H9 (cell line): ENCODE data around the gene GRAMD1B. TPM values are rescaled to one million over a fixed set of nuclear protein-coding genes. Genes with fewer than 3 reads are reported as not detected.

Source experiments
- DNase-seq: peaks from one replicate; pipeline ENCODE4 v3.0.0-alpha.2; 2017
- H2AFZ ChIP-seq: one replicate; pipeline ENCODE4 v1.6.1; 2013; ENCODE audit warnings: mild to moderate bottlenecking, low read length, control low read depth, moderate library complexity
- H2AK5ac ChIP-seq: 2 replicates; pipeline ENCODE4 v1.6.1; 2013; ENCODE audit warnings: low read length, control low read depth, mixed read lengths; ENCODE audit not compliant: insufficient read length
- H2BK120ac ChIP-seq: one replicate; pipeline ENCODE4 v1.6.1; 2013; ENCODE audit warnings: low read depth, mild to moderate bottlenecking, low read length, control low read depth, inconsistent platforms; ENCODE audit not compliant: poor library complexity, severe bottlenecking
- H2BK12ac ChIP-seq: 2 replicates; pipeline ENCODE4 v1.6.1; 2013; ENCODE audit warnings: low read length, control low read depth, mixed read lengths, low read depth; ENCODE audit not compliant: insufficient read length
- H2BK15ac ChIP-seq: 2 replicates; pipeline ENCODE4 v1.6.1; 2013; ENCODE audit warnings: low read depth, low read length, control low read depth
- H2BK20ac ChIP-seq: one replicate; pipeline ENCODE4 v1.6.1; 2013; ENCODE audit warnings: low read depth, mild to moderate bottlenecking, low read length, control low read depth, inconsistent platforms; ENCODE audit not compliant: poor library complexity, severe bottlenecking
- H2BK5ac ChIP-seq: 2 replicates; pipeline ENCODE4 v1.6.1; 2013; ENCODE audit warnings: low read length, control low read depth, mixed read lengths; ENCODE audit not compliant: insufficient read length
- H3K14ac ChIP-seq: 2 replicates; pipeline ENCODE4 v1.6.1; 2013; ENCODE audit warnings: low read length, control low read depth; ENCODE audit not compliant: insufficient read depth
- H3K18ac ChIP-seq: 2 replicates; pipeline ENCODE4 v1.6.1; 2013; ENCODE audit warnings: low read depth, mild to moderate bottlenecking, mixed read lengths, low read length, control low read depth; ENCODE audit not compliant: insufficient read length
- H3K23ac ChIP-seq: 2 replicates; pipeline ENCODE4 v1.6.1; 2013; ENCODE audit warnings: low read length, control low read depth, mixed read lengths, low read depth; ENCODE audit not compliant: insufficient read length
- H3K23me2 ChIP-seq: 2 replicates; pipeline ENCODE4 v1.6.1; 2013; ENCODE audit warnings: low read depth, mild to moderate bottlenecking, mixed read lengths, low read length, control low read depth; ENCODE audit not compliant: insufficient read length, poor library complexity, severe bottlenecking
- H3K27ac ChIP-seq: 2 replicates; pipeline ENCODE4 v1.5.1; 2013; ENCODE audit warnings: low read length, control low read depth, mixed read lengths, low read depth; ENCODE audit not compliant: insufficient read length
- H3K27me3 ChIP-seq: 2 replicates; pipeline ENCODE4 v1.6.1; 2013; ENCODE audit warnings: low read length, control low read depth, inconsistent platforms; ENCODE audit not compliant: insufficient read depth
- H3K4ac ChIP-seq: 2 replicates; pipeline ENCODE4 v1.6.1; 2013; ENCODE audit warnings: low read depth, mild to moderate bottlenecking, control low read depth, inconsistent platforms, low read length, moderate library complexity
- H3K4me1 ChIP-seq: 2 replicates; pipeline ENCODE4 v1.6.1; 2013; ENCODE audit warnings: low read length, control low read depth, inconsistent platforms; ENCODE audit not compliant: insufficient read depth
- H3K4me2 ChIP-seq: 2 replicates; pipeline ENCODE4 v1.6.1; 2013; ENCODE audit warnings: low read length, control low read depth, mixed read lengths; ENCODE audit not compliant: insufficient read length, insufficient read depth
- H3K56ac ChIP-seq: 2 replicates; pipeline ENCODE4 v1.6.1; 2013; ENCODE audit warnings: low read depth, mild to moderate bottlenecking, mixed read lengths, low read length, control low read depth; ENCODE audit not compliant: insufficient read length
- H3K79me1 ChIP-seq: 2 replicates; pipeline ENCODE4 v1.6.1; 2013; ENCODE audit warnings: low read depth, mild to moderate bottlenecking, moderate library complexity, low read length, control low read depth, inconsistent platforms; ENCODE audit not compliant: insufficient read depth, poor library complexity, severe bottlenecking
- H3K79me2 ChIP-seq: 2 replicates; pipeline ENCODE4 v1.6.1; 2013; ENCODE audit warnings: low read length, control low read depth, inconsistent platforms; ENCODE audit not compliant: insufficient read depth
- H3K9ac ChIP-seq: 2 replicates; pipeline ENCODE4 v1.6.1; 2013; ENCODE audit warnings: low read length, control low read depth, mixed read lengths; ENCODE audit not compliant: insufficient read length; ENCODE audit errors: extremely low read depth
- H3K9me3 ChIP-seq: one replicate; pipeline ENCODE4 v1.6.1; 2013; ENCODE audit warnings: low read depth, low read length, inconsistent platforms; ENCODE audit not compliant: control insufficient read depth
- H3T11ph ChIP-seq: one replicate; pipeline ENCODE4 v1.6.1; 2013; ENCODE audit warnings: mild to moderate bottlenecking, low read length, control low read depth, inconsistent platforms
- H4K20me1 ChIP-seq: one replicate; pipeline ENCODE4 v1.6.1; 2013; ENCODE audit not compliant: control insufficient read depth, insufficient read length, insufficient read depth
- H4K5ac ChIP-seq: 2 replicates; pipeline ENCODE4 v1.6.1; 2013; ENCODE audit warnings: low read depth, mild to moderate bottlenecking, mixed read lengths, low read length, control low read depth; ENCODE audit not compliant: insufficient read length
- H4K8ac ChIP-seq: replicated peaks from 2 replicates; pipeline ENCODE4 v1.6.1; 2013; ENCODE audit warnings: low read length, control low read depth, mixed read lengths, low read depth; ENCODE audit not compliant: insufficient read length
- H4K91ac ChIP-seq: 2 replicates; pipeline ENCODE4 v1.6.1; 2013; ENCODE audit warnings: low read depth, mild to moderate bottlenecking, moderate library complexity, mixed read lengths, low read length, control low read depth; ENCODE audit not compliant: insufficient read length
- H3K27ac Mint-ChIP-seq, 3 experiments: 2 replicates in 2 of 3; 3 replicates in 1 of 3; pipeline ENCODE4 v1.8.0; 2020 to 2021; ENCODE audit warnings: mixed read lengths in 3 of 3, mild to moderate bottlenecking in 1 of 3, moderate library complexity in 1 of 3
- H3K27me3 Mint-ChIP-seq: 2 replicates; pipeline ENCODE4 v1.8.0; 2021; ENCODE audit warnings: low read depth, mild to moderate bottlenecking, moderate library complexity, mixed read lengths
- H3K36me3 Mint-ChIP-seq, 3 experiments: 2 replicates in 2 of 3; 3 replicates in 1 of 3; pipeline ENCODE4 v1.8.0; 2020 to 2021; ENCODE audit warnings: low read depth in 3 of 3, mixed read lengths in 3 of 3; ENCODE audit not compliant: insufficient read depth in 1 of 3
- H3K4me1 Mint-ChIP-seq, 2 experiments: 2 replicates each; pipeline ENCODE4 v1.8.0; 2020; ENCODE audit warnings: mixed read lengths in 2 of 2
- H3K4me3 Mint-ChIP-seq, 2 experiments: 2 replicates in 1 of 2; 3 replicates in 1 of 2; pipeline ENCODE4 v1.8.0; 2020 to 2021; ENCODE audit warnings: mild to moderate bottlenecking in 2 of 2, mixed read lengths in 2 of 2, moderate library complexity in 1 of 2
- H3K9me3 Mint-ChIP-seq, 2 experiments: 2 replicates in 1 of 2; 3 replicates in 1 of 2; pipeline ENCODE4 v1.8.0; 2020; ENCODE audit warnings: mild to moderate bottlenecking in 2 of 2, mixed read lengths in 2 of 2, moderate library complexity in 1 of 2
- WGBS: extraction: QIAGEN DNeasy Blood & Tissue Kit; methylation state at CpG from one replicate; pipeline ENCODE4 v1.1.7; 2013; ENCODE audit warnings: missing lambda C conversion rate, low lambda C conversion rate, mixed read lengths; ENCODE audit not compliant: insufficient read length; ENCODE audit errors: extremely low coverage; 5-methylcytosine and 5-hydroxymethylcytosine counted together
- total RNA-seq: library from RNA; stranded (reverse); gene quantifications from 2 replicates; pipeline ENCODE4 v1.2.1, GENCODE V29; 2021
- TF ChIP-seq, protein P1 (sequence below): fragments of 200-600 bp; sonication (generic); conservative IDR thresholded peaks from 3 replicates; pipeline ENCODE4 v1.8.0; 2021; ENCODE audit warnings: antibody characterized with exemption, mild to moderate bottlenecking

The GRAMD1B gene
- total RNA-seq, 1 experiment from 2014 or later: 25.9 TPM

DNA sequence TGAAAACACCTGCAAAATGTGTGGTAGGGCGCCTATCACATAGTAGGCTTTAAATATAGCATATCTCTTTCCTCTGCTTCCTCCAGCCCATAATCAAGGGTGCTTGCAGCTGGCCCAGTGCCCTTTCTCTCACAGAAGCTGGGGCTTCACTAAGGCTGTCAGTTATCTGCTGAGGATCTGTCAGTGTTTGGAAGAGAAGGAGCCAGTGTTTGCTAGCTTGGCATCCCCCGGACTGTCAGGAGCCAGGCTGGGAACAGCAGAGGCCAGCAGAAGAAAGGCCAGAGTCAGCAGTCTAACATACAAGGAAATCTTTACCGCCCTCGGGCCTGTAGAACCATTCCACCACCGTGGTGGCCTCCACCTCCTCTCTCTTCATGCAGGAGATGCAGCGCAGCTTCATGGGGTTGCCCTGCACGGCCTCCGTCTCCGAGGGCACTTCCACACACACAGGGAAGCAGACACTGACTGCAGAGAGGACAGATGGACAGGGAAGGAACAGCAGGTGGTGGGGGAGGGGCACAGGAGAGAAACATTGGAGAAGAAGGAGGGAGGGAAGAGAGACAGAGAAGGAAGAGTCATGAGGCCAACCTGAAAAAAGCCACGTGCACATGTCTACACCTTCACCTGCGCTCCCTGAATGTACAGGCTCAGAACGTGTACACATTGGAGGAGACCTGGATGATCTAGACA is 215.4 kb downstream of the GRAMD1B start:
- H2AK5ac ChIP-seq: no peak overlapping the region
- no peak overlapping the region for H2BK20ac ChIP-seq
- peaks cover 14 to 26% of the 10 kb centered on the region in 2 experiments for H3K4me1 Mint-ChIP-seq
- H2BK15ac ChIP-seq: no peak overlapping the region
- no peak overlapping the region for H3K23ac ChIP-seq
- H3K4ac ChIP-seq: no peak overlapping the region
- no peak for DNase-seq
- no peak overlapping the region for H4K91ac ChIP-seq
- H4K5ac ChIP-seq: no peak overlapping the region
- no peaks in the 10 kb centered on the region; the same call in 1 of the 2 replicates for H3K27me3 ChIP-seq
- peaks cover 3% of the 10 kb centered on the region for H3K27me3 Mint-ChIP-seq
- H3K4me2 ChIP-seq: no peak overlapping the region
- no peaks in the 10 kb centered on the region for H3K79me2 ChIP-seq
- H2AFZ ChIP-seq: no peak overlapping the region
- H4K8ac ChIP-seq: no peak overlapping the region
- no peak overlapping the region for H3K27ac ChIP-seq
- no peak overlapping the region; a peak in 1 of 7 replicates for H3K27ac Mint-ChIP-seq
- peaks cover 2% of the 10 kb centered on the region; the same call in 1 of the 2 replicates for H3K4me1 ChIP-seq
- no peaks in the 10 kb centered on the region for H3K36me3 Mint-ChIP-seq
- H2BK12ac ChIP-seq: no peak overlapping the region
- H3T11ph ChIP-seq: no peak overlapping the region
- H2BK5ac ChIP-seq: no peak overlapping the region
- no peaks in the 10 kb centered on the region for H3K23me2 ChIP-seq
- no peak overlapping the region for H3K18ac ChIP-seq
- peaks cover 3% of the 10 kb centered on the region for H4K20me1 ChIP-seq
- WGBS: no CpG with 5 or more reads among the region's 12 CpGs
- TF ChIP-seq, protein P1, sequence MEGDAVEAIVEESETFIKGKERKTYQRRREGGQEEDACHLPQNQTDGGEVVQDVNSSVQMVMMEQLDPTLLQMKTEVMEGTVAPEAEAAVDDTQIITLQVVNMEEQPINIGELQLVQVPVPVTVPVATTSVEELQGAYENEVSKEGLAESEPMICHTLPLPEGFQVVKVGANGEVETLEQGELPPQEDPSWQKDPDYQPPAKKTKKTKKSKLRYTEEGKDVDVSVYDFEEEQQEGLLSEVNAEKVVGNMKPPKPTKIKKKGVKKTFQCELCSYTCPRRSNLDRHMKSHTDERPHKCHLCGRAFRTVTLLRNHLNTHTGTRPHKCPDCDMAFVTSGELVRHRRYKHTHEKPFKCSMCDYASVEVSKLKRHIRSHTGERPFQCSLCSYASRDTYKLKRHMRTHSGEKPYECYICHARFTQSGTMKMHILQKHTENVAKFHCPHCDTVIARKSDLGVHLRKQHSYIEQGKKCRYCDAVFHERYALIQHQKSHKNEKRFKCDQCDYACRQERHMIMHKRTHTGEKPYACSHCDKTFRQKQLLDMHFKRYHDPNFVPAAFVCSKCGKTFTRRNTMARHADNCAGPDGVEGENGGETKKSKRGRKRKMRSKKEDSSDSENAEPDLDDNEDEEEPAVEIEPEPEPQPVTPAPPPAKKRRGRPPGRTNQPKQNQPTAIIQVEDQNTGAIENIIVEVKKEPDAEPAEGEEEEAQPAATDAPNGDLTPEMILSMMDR: no peak
- no peaks in the 10 kb centered on the region for H3K9me3 Mint-ChIP-seq
- no peaks in the 10 kb centered on the region for H3K79me1 ChIP-seq
- no peak overlapping the region for H3K9ac ChIP-seq
- H2BK120ac ChIP-seq: no peak overlapping the region
- no peaks in the 10 kb centered on the region for H3K9me3 ChIP-seq
- H3K4me3 Mint-ChIP-seq: no peak overlapping the region
- H3K14ac ChIP-seq: no peak overlapping the region
- H3K56ac ChIP-seq: no peak overlapping the region
